PC-3 (cell line): ENCODE data around the gene KCNT1.

Experiments used
- EZH2 ChIP-seq: fragments of 300-600 bp; sonication (generic); IDR thresholded peaks from one replicate; pipeline ENCODE4 v1.6.1; 2017; ENCODE audit warnings: antibody characterized with exemption, mild to moderate bottlenecking, low read length; ENCODE audit not compliant: unreplicated experiment
- EZH2phosphoT487 ChIP-seq: fragments of 300-600 bp; sonication (generic); IDR thresholded peaks from 2 replicates; pipeline ENCODE4 v1.6.1; 2018; ENCODE audit warnings: mild to moderate bottlenecking, antibody characterized with exemption, low read length, borderline replicate concordance
- TF ChIP-seq, protein P1 (sequence below): fragments of 300-600 bp; sonication (generic); conservative IDR thresholded peaks from 2 replicates; pipeline ENCODE4 v1.5.1; 2017; ENCODE audit warnings: antibody characterized with exemption, low read depth, mild to moderate bottlenecking, low read length

DNA sequence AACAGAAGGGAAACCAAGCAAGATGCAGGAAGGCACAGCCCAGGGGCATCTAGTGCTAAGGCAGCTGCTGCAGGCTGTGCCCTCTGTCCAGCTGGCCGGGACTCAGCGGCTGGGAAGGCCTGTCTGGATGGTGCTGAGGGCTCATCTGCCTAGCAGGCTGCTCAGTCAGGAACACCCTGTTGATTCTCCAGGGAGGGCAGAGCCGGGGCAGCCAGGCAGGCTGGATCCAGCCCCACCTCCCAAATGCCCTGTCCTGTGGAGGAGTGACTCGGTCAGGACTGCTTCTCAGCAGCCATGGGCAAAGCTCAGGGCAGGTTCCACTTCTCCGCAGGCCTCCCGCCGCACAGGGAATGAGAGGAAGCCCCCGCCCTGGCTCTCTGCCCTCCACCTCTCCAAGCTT is 46.7 kb upstream of the KCNT1 start:
- TF ChIP-seq, protein P1, sequence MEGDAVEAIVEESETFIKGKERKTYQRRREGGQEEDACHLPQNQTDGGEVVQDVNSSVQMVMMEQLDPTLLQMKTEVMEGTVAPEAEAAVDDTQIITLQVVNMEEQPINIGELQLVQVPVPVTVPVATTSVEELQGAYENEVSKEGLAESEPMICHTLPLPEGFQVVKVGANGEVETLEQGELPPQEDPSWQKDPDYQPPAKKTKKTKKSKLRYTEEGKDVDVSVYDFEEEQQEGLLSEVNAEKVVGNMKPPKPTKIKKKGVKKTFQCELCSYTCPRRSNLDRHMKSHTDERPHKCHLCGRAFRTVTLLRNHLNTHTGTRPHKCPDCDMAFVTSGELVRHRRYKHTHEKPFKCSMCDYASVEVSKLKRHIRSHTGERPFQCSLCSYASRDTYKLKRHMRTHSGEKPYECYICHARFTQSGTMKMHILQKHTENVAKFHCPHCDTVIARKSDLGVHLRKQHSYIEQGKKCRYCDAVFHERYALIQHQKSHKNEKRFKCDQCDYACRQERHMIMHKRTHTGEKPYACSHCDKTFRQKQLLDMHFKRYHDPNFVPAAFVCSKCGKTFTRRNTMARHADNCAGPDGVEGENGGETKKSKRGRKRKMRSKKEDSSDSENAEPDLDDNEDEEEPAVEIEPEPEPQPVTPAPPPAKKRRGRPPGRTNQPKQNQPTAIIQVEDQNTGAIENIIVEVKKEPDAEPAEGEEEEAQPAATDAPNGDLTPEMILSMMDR = no peak
- TF ChIP-seq EZH2phosphoT487 (no peak), EZH2 (no peak)
